Measurements from ENCODE around the gene TNFSF9.
"Not testable (repeated sequence)": the region's sequence is repeated elsewhere in the genome, so short reads cannot be mapped to it uniquely, and the experiment has no call there.

The TNFSF9 gene

DNA sequence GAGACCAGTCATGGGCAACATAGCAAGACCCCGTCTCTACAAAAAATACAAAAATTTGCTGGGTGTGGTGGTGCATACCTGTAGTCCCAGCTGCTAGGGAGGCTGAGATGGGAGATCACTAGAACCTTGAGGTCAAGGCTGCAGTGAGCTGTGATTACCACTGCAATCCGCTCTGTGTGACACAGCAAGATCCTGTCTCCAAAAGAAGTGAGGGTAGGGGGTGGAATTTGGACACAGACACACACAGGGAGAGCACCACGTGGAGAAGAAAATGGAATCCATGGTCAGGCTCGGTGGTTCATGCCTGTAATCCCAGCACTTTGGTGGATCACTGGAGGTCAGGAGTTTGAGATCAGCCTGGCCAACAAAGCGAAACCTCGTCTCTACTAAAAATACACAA is 8.7 kb downstream of the TNFSF9 start:
- no peaks in the 10 kb centered on the region for H3K4me1 ChIP-seq (ENCODE audit: insufficient read depth, low read length)
- no peak overlapping the region for H3K27ac ChIP-seq (ENCODE audit: low read depth, low read length)
- H3K9me3 ChIP-seq (ENCODE audit: insufficient read depth, low read depth, low read length) = peaks cover 6% of the 10 kb centered on the region
- H3K4me3 ChIP-seq (ENCODE audit: low read length) = no peak overlapping the region
- no peaks in the 10 kb centered on the region for H3K36me3 ChIP-seq (ENCODE audit: insufficient read depth, low read length)
- no peak overlapping the region for H3K9ac ChIP-seq (ENCODE audit: low read depth, low read length)
- WGBS = 78% methylated on average over 6 of the region's 6 CpGs
- H3K27me3 ChIP-seq (ENCODE audit: insufficient read depth, low read length) = peaks cover 13% of the 10 kb centered on the region

DNA sequence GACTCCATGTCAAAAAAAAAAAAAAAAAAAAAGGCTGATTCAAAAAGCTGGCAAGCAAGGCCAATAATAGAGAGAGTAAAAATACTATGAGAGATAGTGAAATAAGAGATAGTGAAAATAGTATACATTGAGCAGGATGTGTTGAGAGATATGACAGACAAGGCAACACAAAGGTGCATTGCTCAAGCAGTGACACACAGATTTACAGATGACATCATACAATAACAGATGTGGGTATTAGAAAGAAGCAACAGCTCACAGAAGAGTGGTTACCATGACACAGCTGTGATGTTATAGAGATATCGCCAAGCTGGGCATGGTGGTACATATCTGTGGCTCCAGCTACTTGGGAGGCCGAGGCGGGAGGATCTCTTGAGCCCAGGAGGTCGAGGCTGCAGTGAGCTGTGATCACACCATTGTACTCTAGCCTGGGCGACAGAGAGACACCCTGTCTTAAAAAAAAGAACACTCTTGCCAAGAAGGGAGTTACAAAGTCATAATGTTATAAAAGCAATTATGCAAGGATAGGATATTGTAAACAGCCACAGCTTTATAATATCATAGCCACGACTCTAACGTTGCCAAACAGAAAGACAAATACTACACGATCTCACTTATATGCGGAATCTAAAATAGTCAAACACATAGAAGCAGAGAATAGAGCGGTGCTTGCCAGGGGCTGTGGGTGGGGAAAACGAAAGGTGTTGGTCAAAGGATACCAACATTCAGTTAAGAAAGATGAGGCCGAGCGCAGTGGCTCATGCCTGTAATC is 10.3 kb downstream of the TNFSF9 start:
- no peak overlapping the region for H3K4me3 ChIP-seq (ENCODE audit: low read length)
- H3K27ac ChIP-seq (ENCODE audit: low read depth, low read length) = no peak overlapping the region
- H3K36me3 ChIP-seq (ENCODE audit: insufficient read depth, low read length) = no peaks in the 10 kb centered on the region
- H3K9me3 ChIP-seq (ENCODE audit: insufficient read depth, low read depth, low read length) = peaks cover 8% of the 10 kb centered on the region; the same call in 1 of the 2 replicates
- H3K4me1 ChIP-seq (ENCODE audit: insufficient read depth, low read length) = no peaks in the 10 kb centered on the region
- no peaks in the 10 kb centered on the region for H3K27me3 ChIP-seq (ENCODE audit: insufficient read depth, low read length)
- no peak overlapping the region for H3K9ac ChIP-seq (ENCODE audit: low read depth, low read length)
- 69% methylated on average over 13 of the region's 13 CpGs for WGBS

DNA sequence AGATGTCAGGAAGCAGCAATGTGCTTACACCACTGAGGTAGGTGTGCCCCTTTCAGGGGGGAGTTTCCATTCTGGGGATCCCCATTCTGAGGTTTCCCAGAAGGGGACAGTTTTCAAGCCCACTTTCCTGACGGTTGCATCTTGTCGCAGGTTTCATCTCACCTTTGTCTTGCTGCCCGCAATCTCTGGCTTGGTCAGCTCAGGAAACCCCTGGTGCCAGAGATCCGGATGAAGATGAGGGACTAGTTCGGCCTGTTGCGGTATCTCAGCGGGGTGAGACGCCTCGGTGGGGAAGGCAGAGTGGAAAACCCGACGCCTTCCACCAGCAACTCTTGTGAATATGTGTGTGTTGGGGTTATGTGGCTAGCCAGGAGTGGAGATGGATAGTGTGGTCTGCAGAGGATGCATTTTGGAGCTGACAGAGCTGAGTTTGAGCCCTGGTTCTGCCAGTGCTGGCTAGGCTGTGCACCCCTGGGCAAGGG is 13.1 kb downstream of the TNFSF9 start:
- no peaks in the 10 kb centered on the region for H3K27me3 ChIP-seq (ENCODE audit: insufficient read depth, low read length)
- H3K9ac ChIP-seq (ENCODE audit: low read depth, low read length) = no peak overlapping the region
- no peak overlapping the region for H3K27ac ChIP-seq (ENCODE audit: low read depth, low read length)
- H3K4me1 ChIP-seq (ENCODE audit: insufficient read depth, low read length) = no peaks in the 10 kb centered on the region
- H3K9me3 ChIP-seq (ENCODE audit: insufficient read depth, low read depth, low read length) = peaks cover 19% of the 10 kb centered on the region; the same call in 1 of the 2 replicates
- WGBS = 89% methylated on average over 11 of the region's 11 CpGs
- H3K36me3 ChIP-seq (ENCODE audit: insufficient read depth, low read length) = no peaks in the 10 kb centered on the region
- H3K4me3 ChIP-seq (ENCODE audit: low read length) = no peak overlapping the region

DNA sequence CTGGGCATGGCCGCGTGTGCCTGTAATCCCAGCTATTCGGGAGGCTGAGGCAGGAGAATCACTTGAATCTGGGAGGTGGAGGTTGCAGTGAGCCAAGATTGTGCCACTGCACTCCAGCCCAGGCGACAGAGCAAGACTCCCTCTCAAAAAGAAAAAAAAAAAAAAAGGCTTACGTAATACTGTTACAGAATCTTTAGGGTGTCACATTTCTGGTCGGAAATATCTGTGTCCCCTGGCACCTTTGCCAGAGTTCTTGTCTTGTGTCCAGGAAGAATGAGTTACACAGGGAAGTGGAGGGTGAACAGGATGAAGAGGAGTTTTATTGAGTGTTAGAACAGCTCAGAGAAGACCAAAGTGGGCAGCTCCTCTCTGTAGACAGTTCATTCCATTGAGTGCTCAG is 19.9 kb downstream of the TNFSF9 start:
- 85% methylated on average over 5 of the region's 6 CpGs for WGBS
- H3K4me3 ChIP-seq (ENCODE audit: low read length); H3K27ac ChIP-seq (ENCODE audit: low read depth, low read length); H3K27me3 ChIP-seq (ENCODE audit: insufficient read depth, low read length); H3K9ac ChIP-seq (ENCODE audit: low read depth, low read length); H3K36me3 ChIP-seq (ENCODE audit: insufficient read depth, low read length); H3K4me1 ChIP-seq (ENCODE audit: insufficient read depth, low read length): not testable (repeated sequence)
- H3K9me3 ChIP-seq (ENCODE audit: insufficient read depth, low read depth, low read length) = peaks cover 29% of the 10 kb centered on the region

DNA sequence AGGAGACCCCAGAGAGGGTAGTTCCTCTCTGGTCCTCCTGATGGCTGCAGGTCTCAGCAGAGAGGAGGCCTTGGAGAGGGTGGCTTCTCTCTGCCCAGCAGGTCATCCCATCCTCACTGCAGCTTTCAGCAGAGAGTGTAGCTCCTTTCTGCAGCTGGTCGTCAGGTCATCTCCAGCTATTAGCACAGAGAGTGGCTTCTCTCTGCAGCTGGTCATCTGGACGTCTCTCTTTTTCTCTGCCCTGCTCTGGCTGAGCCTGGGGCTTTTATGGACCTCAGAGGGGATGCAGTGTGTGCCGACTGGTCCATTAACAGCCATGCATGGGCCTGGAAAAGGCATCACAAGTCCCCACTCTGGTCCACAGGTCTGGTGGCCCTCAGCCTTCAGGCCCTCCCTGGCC is 20.3 kb downstream of the TNFSF9 start:
- H3K9ac ChIP-seq (ENCODE audit: low read depth, low read length) = no peak overlapping the region
- H3K27me3 ChIP-seq (ENCODE audit: insufficient read depth, low read length) = no peaks in the 10 kb centered on the region
- 61% methylated on average over 3 of the region's 3 CpGs for WGBS
- H3K9me3 ChIP-seq (ENCODE audit: insufficient read depth, low read depth, low read length) = peaks cover 27% of the 10 kb centered on the region
- no peak overlapping the region for H3K4me3 ChIP-seq (ENCODE audit: low read length)
- H3K27ac ChIP-seq (ENCODE audit: low read depth, low read length) = no peak overlapping the region
- no peaks in the 10 kb centered on the region for H3K4me1 ChIP-seq (ENCODE audit: insufficient read depth, low read length)
- H3K36me3 ChIP-seq (ENCODE audit: insufficient read depth, low read length) = no peaks in the 10 kb centered on the region

DNA sequence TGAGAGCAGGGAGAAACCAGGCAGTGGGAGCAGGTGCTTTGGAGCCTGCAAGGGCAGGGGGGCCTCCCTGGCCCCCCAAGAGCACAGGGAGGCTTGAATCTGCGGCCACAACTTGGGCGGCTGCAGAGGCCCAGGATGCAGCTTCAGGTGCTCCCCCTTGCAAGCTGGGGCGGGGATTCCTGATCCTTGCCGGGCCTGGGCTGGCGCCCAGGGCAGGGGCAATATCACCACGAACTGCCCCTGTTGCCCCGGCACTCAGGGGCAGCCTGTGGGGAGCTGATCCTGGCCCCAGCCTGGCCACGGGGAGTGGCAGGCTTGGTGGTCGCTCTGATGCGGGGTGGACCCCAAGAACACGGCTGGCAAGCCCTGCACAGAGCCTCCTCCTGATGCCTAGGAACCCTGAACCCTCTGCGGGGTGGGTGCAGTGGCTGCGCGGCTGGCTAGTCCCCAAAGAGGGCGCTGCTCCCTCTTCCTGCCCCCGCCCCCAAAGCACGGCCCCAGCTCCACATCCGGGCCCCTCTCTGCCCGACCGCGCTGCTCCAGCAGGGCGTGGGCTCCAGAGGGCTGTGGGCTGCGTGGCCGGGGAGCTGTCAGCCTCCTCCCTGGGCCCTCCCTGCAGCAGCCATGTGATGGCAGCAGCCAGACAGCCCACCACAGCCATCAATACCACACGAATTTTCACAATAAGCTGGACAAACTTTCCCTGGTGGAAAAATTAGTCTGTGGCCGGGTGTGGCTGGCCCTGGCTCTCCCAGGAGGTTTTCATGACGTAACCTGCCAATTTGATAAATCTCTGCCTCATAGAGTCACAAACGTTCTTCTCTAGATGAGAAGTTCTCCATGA is 21.0 kb downstream of the TNFSF9 start:
- H3K9me3 ChIP-seq (ENCODE audit: insufficient read depth, low read depth, low read length) = peaks cover 22% of the 10 kb centered on the region
- H3K4me1 ChIP-seq (ENCODE audit: insufficient read depth, low read length) = no peaks in the 10 kb centered on the region
- H3K27me3 ChIP-seq (ENCODE audit: insufficient read depth, low read length) = no peaks in the 10 kb centered on the region
- no peak overlapping the region; the same call in 1 of the 2 replicates for H3K4me3 ChIP-seq (ENCODE audit: low read length)
- 71% methylated on average over 28 of the region's 28 CpGs for WGBS
- no peak overlapping the region for H3K9ac ChIP-seq (ENCODE audit: low read depth, low read length)
- no peaks in the 10 kb centered on the region for H3K36me3 ChIP-seq (ENCODE audit: insufficient read depth, low read length)
- no peak overlapping the region for H3K27ac ChIP-seq (ENCODE audit: low read depth, low read length)

DNA sequence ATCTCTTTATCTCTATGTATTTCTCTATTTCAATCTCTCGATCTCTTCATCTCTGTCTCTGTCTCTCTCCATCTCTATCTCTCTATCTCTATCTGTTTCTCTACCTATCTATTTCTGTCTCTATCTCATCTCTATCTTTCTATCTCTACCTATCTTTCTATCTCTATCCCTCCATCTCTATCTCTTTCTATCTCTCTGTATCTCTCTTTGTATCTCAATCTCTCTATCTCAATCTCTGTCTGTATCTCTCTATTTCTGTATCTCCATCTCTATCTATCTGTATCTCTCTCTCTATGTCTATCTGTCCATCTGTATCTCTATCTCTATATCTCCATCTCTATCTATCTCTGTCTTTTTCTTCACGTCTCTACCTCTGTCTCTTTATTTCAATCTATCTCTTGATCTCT is 25.2 kb downstream of the TNFSF9 start:
- Histone ChIP-seq H3K4me1 (ENCODE audit: insufficient read depth, low read length) (no peaks in the 10 kb centered on the region), H3K4me3 (ENCODE audit: low read length) (no peak overlapping the region), H3K9ac (ENCODE audit: low read depth, low read length) (no peak overlapping the region), H3K27ac (ENCODE audit: low read depth, low read length) (no peak overlapping the region), H3K27me3 (ENCODE audit: insufficient read depth, low read length) (no peaks in the 10 kb centered on the region), H3K36me3 (ENCODE audit: insufficient read depth, low read length) (no peaks in the 10 kb centered on the region), H3K9me3 (ENCODE audit: insufficient read depth, low read depth, low read length) (peaks cover 6% of the 10 kb centered on the region)
- 89% methylated on average over 2 of the region's 2 CpGs for WGBS

DNA sequence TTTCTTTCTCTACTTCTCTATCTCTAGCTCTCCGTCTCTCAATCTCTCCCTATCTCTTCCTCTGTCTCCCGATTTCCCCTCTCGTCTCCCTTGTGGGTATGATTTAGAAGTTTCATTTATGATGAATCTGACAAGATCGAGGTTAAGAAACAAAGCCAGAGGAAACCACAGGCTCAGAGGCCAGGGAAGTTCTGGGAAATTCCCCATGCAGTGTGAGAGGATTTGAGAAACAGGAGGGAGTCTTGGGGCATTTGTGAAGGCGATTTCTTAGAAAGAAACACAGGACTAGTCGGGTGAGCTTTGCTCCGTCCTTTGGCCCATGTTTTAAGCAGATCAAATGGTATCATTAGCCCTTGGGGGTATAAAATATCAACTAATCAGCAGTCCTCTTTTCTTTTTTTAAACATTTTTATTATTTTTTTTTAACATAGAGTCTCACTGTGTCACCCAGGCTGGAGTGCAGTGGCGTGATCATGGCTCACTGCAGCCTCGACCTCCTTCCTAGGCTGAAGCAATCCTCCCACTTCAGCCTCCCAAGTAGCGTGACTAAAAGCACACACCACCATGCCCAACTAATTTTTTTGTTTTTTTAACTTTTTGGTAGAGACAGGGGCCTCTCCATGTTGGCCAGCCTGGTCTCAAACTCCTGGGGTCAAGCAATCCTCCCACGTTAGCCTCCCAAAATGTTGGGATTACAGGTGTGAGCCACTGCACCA is 25.8 kb downstream of the TNFSF9 start:
- WGBS = 76% methylated on average over 11 of the region's 11 CpGs
- no peaks in the 10 kb centered on the region for H3K4me1 ChIP-seq (ENCODE audit: insufficient read depth, low read length)
- no peak overlapping the region for H3K4me3 ChIP-seq (ENCODE audit: low read length)
- no peak overlapping the region for H3K9ac ChIP-seq (ENCODE audit: low read depth, low read length)
- 0 out of 2 replicates have a peak, but pooled peaks cover 2% of the 10 kb centered on the region for H3K9me3 ChIP-seq (ENCODE audit: insufficient read depth, low read depth, low read length)
- no peaks in the 10 kb centered on the region for H3K27me3 ChIP-seq (ENCODE audit: insufficient read depth, low read length)
- no peak overlapping the region for H3K27ac ChIP-seq (ENCODE audit: low read depth, low read length)
- H3K36me3 ChIP-seq (ENCODE audit: insufficient read depth, low read length) = no peaks in the 10 kb centered on the region

DNA sequence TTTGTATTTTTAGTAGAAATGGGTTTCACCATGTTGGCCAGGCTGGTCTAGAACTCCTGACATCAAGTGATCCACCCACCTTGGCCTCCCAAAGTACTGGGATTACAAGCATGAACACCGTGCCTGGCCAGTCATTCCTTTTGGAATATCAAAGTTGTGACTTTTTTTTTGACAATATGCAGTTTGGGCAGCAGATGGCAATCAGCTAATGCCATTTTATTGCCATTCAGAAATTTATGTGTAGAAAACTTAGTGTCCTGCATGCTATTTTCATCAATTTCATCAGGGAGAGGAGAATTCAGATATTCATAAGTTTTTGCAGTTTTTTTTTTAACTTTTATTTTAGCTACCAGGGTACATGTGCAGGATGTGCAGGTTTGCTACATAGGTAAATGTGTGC is 31.6 kb downstream of the TNFSF9 start:
- not testable (repeated sequence) for H3K4me3 ChIP-seq (ENCODE audit: low read length); H3K27me3 ChIP-seq (ENCODE audit: insufficient read depth, low read length); H3K27ac ChIP-seq (ENCODE audit: low read depth, low read length); H3K36me3 ChIP-seq (ENCODE audit: insufficient read depth, low read length); H3K9ac ChIP-seq (ENCODE audit: low read depth, low read length); H3K4me1 ChIP-seq (ENCODE audit: insufficient read depth, low read length)
- peaks cover 13% of the 10 kb centered on the region for H3K9me3 ChIP-seq (ENCODE audit: insufficient read depth, low read depth, low read length)
- 32% methylated on average over 1 of the region's 1 CpG for WGBS

DNA sequence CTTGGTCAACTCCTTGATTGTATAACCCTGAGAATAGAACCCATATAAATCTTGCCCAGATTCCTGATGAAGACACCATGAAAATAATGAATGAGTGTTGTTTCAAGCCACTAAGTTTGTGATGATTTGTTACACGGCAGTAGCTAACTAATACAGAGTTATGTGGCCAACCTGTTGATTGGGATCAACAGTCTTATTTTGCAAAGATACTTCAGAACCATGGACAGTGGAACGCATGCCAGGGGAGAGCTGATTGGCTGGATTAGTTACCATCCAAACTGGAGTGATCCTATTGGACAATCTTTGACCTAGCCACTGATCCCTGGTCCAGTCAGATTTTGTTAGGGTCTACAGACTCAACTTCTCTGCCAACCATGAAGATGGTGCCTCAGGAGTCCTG is 33.6 kb downstream of the TNFSF9 start:
- no peaks in the 10 kb centered on the region for H3K4me1 ChIP-seq (ENCODE audit: insufficient read depth, low read length)
- H3K9me3 ChIP-seq (ENCODE audit: insufficient read depth, low read depth, low read length) = peaks cover 17% of the 10 kb centered on the region
- no peaks in the 10 kb centered on the region for H3K27me3 ChIP-seq (ENCODE audit: insufficient read depth, low read length)
- no peak overlapping the region for H3K9ac ChIP-seq (ENCODE audit: low read depth, low read length)
- H3K36me3 ChIP-seq (ENCODE audit: insufficient read depth, low read length) = no peaks in the 10 kb centered on the region
- no peak overlapping the region for H3K4me3 ChIP-seq (ENCODE audit: low read length)
- WGBS = 69% methylated on average over 2 of the region's 2 CpGs
- no peak overlapping the region for H3K27ac ChIP-seq (ENCODE audit: low read depth, low read length)

DNA sequence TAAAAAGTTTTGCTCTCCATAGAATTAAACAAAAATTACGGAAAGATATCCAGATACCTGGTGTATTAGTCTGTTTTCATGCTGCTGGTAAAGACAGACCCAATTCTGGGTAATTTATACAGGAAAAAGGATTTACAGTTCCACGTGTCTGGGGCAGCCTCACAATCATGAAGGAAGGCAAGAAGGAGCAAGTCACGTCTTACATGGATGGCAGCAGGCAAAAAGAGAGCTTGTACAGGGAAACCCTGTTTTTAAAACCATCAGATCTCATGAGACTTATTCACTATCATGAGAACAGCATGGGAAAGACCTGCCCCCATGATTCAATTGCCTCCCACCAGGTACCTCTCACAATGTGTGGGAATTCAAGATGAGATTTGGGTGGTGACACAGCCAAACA is 35.9 kb downstream of the TNFSF9 start:
- H3K4me1 ChIP-seq (ENCODE audit: insufficient read depth, low read length); H3K36me3 ChIP-seq (ENCODE audit: insufficient read depth, low read length); H3K27me3 ChIP-seq (ENCODE audit: insufficient read depth, low read length); H3K4me3 ChIP-seq (ENCODE audit: low read length); H3K27ac ChIP-seq (ENCODE audit: low read depth, low read length); H3K9ac ChIP-seq (ENCODE audit: low read depth, low read length): not testable (repeated sequence)
- H3K9me3 ChIP-seq (ENCODE audit: insufficient read depth, low read depth, low read length) = peaks cover 25% of the 10 kb centered on the region
- WGBS = 46% methylated on average over 3 of the region's 3 CpGs

Measured in HUES64 (cell line).